Right lobe of liver (tissue), 4 donors: ENCODE results near the gene C1QTNF3.

Experiments
- CTCF ChIP-seq, 4 donors: fragments of 200-600 bp in 3 of 4; fragments of 450-650 bp in 1 of 4; IDR thresholded peaks; one replicate each; pipeline versions ENCODE4 v1.5.1 to v1.8.0; 2016 to 2022; ENCODE audit warnings: antibody characterized with exemption in 4 of 4, mild to moderate bottlenecking in 2 of 4
- POLR2A ChIP-seq: fragments of 450-650 bp; IDR thresholded peaks from one replicate; pipeline ENCODE4 v1.6.1; 2017; ENCODE audit warnings: antibody characterized with exemption, mild to moderate bottlenecking
- donor health status: DM: no; HTN: no; CAD: no.
- donor health status: DM: no; HTN: no; CAD: no.
- donor health status: DM: no; HTN: yes; CAD: no.

GRCh38 chr5:34034534-34035327 lies 8.3 kb downstream of the C1QTNF3 start:
- TF ChIP-seq CTCF (IDR thresholded peaks at IDR 0.05) (no peak), POLR2A (no peak)
